K562 (cell line): ENCODE data around the gene ADAMTSL3.

ENCODE experiments used
- FOXA3 ChIP-seq, 2 experiments: fragments of 450-650 bp in 1 of 2; sonication (generic) in 1 of 2; formaldehyde crosslinking; IDR thresholded peaks in 1 of 2; conservative IDR thresholded peaks in 1 of 2; 2 replicates each; pipeline versions ENCODE4 v1.4.0 to v1.8.0; 2020 to 2022; ENCODE audit warnings: mild to moderate bottlenecking in 2 of 2, missing genetic modification reagents in 1 of 2
- POLR2A ChIP-seq: fragments of 450-650 bp; conservative IDR thresholded peaks from 2 replicates; pipeline ENCODE4 v1.6.1; 2016

DNA sequence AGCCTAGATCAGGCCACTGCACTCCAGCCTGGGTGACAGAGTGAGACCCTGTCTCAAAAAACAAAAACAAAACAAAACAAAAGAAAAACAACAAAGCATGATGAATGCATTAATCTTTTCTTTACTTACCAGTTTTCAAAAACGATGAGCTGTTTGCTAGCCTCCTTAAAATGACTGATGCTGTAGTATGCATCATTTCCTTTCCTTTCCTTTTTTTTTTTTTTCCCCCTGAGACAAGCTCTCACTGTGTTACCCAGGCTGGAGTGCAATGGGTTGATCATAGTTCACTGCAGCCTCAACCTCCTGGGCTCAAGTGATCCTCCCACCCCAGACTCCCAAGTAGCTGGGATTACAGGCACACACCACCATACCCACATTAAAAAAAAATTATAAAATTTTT is 202.0 kb downstream of the ADAMTSL3 start:
- TF ChIP-seq FOXA3 (CRISPR knock-in tag; conservative IDR thresholded peaks at IDR 0.05 in 1 of 2, IDR thresholded peaks at IDR 0.05 in 1 of 2) (no peak), POLR2A (no peak)
